Measurements from ENCODE around the gene ELP1.

The ELP1 gene

GRCh38 chr9:108967916-108968315 lies 34.0 kb upstream of the ELP1 start:
- no peak overlapping the region for H3K9ac ChIP-seq (ENCODE audit: insufficient read length)
- H3K27ac ChIP-seq, result peak overlapping the region; percentile 75
- no peak for DNase-seq (ENCODE audit: low read depth, low spot score)
- peaks cover 14% of the 10 kb centered on the region for H3K36me3 ChIP-seq (ENCODE audit: insufficient read depth, low read length)
- no peaks in the 10 kb centered on the region for H3K9me3 ChIP-seq (ENCODE audit: low read depth, low read length)
- peak overlapping the region; percentile 6; the same call in 1 of the 2 replicates for H3K4me3 ChIP-seq
- TF ChIP-seq FOXP2 (optimal IDR thresholded peaks at IDR 0.05; ENCODE audit: control extremely low read depth, extremely low read length, insufficient read depth) (no peak), EZH2 (IDR thresholded peaks at IDR 0.05) (no peak), POLR2AphosphoS5 (IDR thresholded peaks at IDR 0.05; ENCODE audit: borderline replicate concordance, low read depth, low read length) (no peak)

- H3K36me3 ChIP-seq (ENCODE audit: insufficient read depth, low read length), result no peaks in the 10 kb centered on the region
- no peak overlapping the region for H3K9ac ChIP-seq (ENCODE audit: insufficient read length)
- DNase-seq (ENCODE audit: low read depth, low spot score), result no peak
- TF ChIP-seq POLR2AphosphoS5 (IDR thresholded peaks at IDR 0.05; ENCODE audit: borderline replicate concordance, low read depth, low read length) (no peak), EZH2 (IDR thresholded peaks at IDR 0.05) (no peak), FOXP2 (optimal IDR thresholded peaks at IDR 0.05; ENCODE audit: control extremely low read depth, extremely low read length, insufficient read depth) (no peak)
- H3K9me3 ChIP-seq (ENCODE audit: low read depth, low read length), result no peaks in the 10 kb centered on the region
- H3K4me3 ChIP-seq, result no peak overlapping the region
- no peak overlapping the region for H3K27ac ChIP-seq
Measured at GRCh38 chr9:108963459-108964143, 29.7 kb upstream of the ELP1 start.

GRCh38 chr9:108961151-108961550 lies 27.2 kb upstream of the ELP1 start:
- Histone ChIP-seq H3K36me3 (ENCODE audit: insufficient read depth, low read length) (no peaks in the 10 kb centered on the region), H3K4me3 (no peak overlapping the region), H3K9ac (ENCODE audit: insufficient read length) (no peak overlapping the region), H3K27ac (no peak overlapping the region), H3K9me3 (ENCODE audit: low read depth, low read length) (no peaks in the 10 kb centered on the region)
- TF ChIP-seq FOXP2 (optimal IDR thresholded peaks at IDR 0.05; ENCODE audit: control extremely low read depth, extremely low read length, insufficient read depth), result no peak
- TF ChIP-seq POLR2AphosphoS5 (IDR thresholded peaks at IDR 0.05; ENCODE audit: borderline replicate concordance, low read depth, low read length), result no peak
- no peak for DNase-seq (ENCODE audit: low read depth, low spot score)

- Histone ChIP-seq H3K36me3 (ENCODE audit: insufficient read depth, low read length) (no peaks in the 10 kb centered on the region), H3K27ac (no peak overlapping the region), H3K9me3 (ENCODE audit: low read depth, low read length) (no peaks in the 10 kb centered on the region), H3K4me3 (no peak overlapping the region), H3K9ac (ENCODE audit: insufficient read length) (no peak overlapping the region)
- DNase-seq (ENCODE audit: low read depth, low spot score), result no peak
- TF ChIP-seq EZH2 (IDR thresholded peaks at IDR 0.05), result no peak
- no peak for TF ChIP-seq POLR2AphosphoS5 (IDR thresholded peaks at IDR 0.05; ENCODE audit: borderline replicate concordance, low read depth, low read length)
- TF ChIP-seq FOXP2 (optimal IDR thresholded peaks at IDR 0.05; ENCODE audit: control extremely low read depth, extremely low read length, insufficient read depth), result no peak
Measured at GRCh38 chr9:108960331-108960730, 26.4 kb upstream of the ELP1 start.

GRCh38 chr9:108956631-108957026 lies 22.7 kb upstream of the ELP1 start:
- no peak for TF ChIP-seq FOXP2 (optimal IDR thresholded peaks at IDR 0.05; ENCODE audit: control extremely low read depth, extremely low read length, insufficient read depth)
- TF ChIP-seq POLR2AphosphoS5 (IDR thresholded peaks at IDR 0.05; ENCODE audit: borderline replicate concordance, low read depth, low read length), result no peak
- TF ChIP-seq EZH2 (IDR thresholded peaks at IDR 0.05), result no peak
- H3K27ac ChIP-seq, result no peak overlapping the region

GRCh38 chr9:108956022-108956630 lies 22.2 kb upstream of the ELP1 start:
- no peak overlapping the region for H3K27ac ChIP-seq

More at GRCh38 chr9:108956631-108957026, 22.7 kb upstream of the ELP1 start:
- DNase-seq (ENCODE audit: low read depth, low spot score), result no peak
- Histone ChIP-seq H3K9me3 (ENCODE audit: low read depth, low read length) (no peaks in the 10 kb centered on the region), H3K9ac (ENCODE audit: insufficient read length) (no peak overlapping the region), H3K36me3 (ENCODE audit: insufficient read depth, low read length) (peaks cover 3% of the 10 kb centered on the region; the same call in 1 of the 2 replicates), H3K4me3 (no peak overlapping the region)

GRCh38 chr9:108953983-108954574 lies 20.2 kb upstream of the ELP1 start:
- Histone ChIP-seq H3K4me3 (no peak overlapping the region), H3K27ac (no peak overlapping the region), H3K36me3 (ENCODE audit: insufficient read depth, low read length) (peaks cover 3% of the 10 kb centered on the region; the same call in 1 of the 2 replicates), H3K9me3 (ENCODE audit: low read depth, low read length) (no peaks in the 10 kb centered on the region), H3K9ac (ENCODE audit: insufficient read length) (no peak overlapping the region)
- TF ChIP-seq POLR2AphosphoS5 (IDR thresholded peaks at IDR 0.05; ENCODE audit: borderline replicate concordance, low read depth, low read length) (no peak), FOXP2 (optimal IDR thresholded peaks at IDR 0.05; ENCODE audit: control extremely low read depth, extremely low read length, insufficient read depth) (no peak), EZH2 (IDR thresholded peaks at IDR 0.05) (no peak)
- DNase-seq (ENCODE audit: low read depth, low spot score), result no peak

More at GRCh38 chr9:108956022-108956630, 22.2 kb upstream of the ELP1 start:
- DNase-seq (ENCODE audit: low read depth, low spot score), result no peak
- Histone ChIP-seq H3K9me3 (ENCODE audit: low read depth, low read length) (no peaks in the 10 kb centered on the region), H3K9ac (ENCODE audit: insufficient read length) (no peak overlapping the region), H3K36me3 (ENCODE audit: insufficient read depth, low read length) (peaks cover 3% of the 10 kb centered on the region; the same call in 1 of the 2 replicates), H3K4me3 (no peak overlapping the region)
- TF ChIP-seq POLR2AphosphoS5 (IDR thresholded peaks at IDR 0.05; ENCODE audit: borderline replicate concordance, low read depth, low read length), result no peak
- no peak for TF ChIP-seq EZH2 (IDR thresholded peaks at IDR 0.05)
- no peak for TF ChIP-seq FOXP2 (optimal IDR thresholded peaks at IDR 0.05; ENCODE audit: control extremely low read depth, extremely low read length, insufficient read depth)

GRCh38 chr9:108951578-108951977 lies 17.7 kb upstream of the ELP1 start:
- no peak for DNase-seq (ENCODE audit: low read depth, low spot score)
- no peak overlapping the region for H3K27ac ChIP-seq
- no peaks in the 10 kb centered on the region for H3K9me3 ChIP-seq (ENCODE audit: low read depth, low read length)
- no peak overlapping the region for H3K4me3 ChIP-seq
- H3K36me3 ChIP-seq (ENCODE audit: insufficient read depth, low read length), result peaks cover 3% of the 10 kb centered on the region; the same call in 1 of the 2 replicates
- no peak overlapping the region for H3K9ac ChIP-seq (ENCODE audit: insufficient read length)
- TF ChIP-seq FOXP2 (optimal IDR thresholded peaks at IDR 0.05; ENCODE audit: control extremely low read depth, extremely low read length, insufficient read depth) (no peak), EZH2 (IDR thresholded peaks at IDR 0.05) (no peak), POLR2AphosphoS5 (IDR thresholded peaks at IDR 0.05; ENCODE audit: borderline replicate concordance, low read depth, low read length) (no peak)
